SK-N-MC (cell line): ENCODE results near the gene ODC1.

Experiments used
- EZH2 ChIP-seq: fragments of 200-600 bp; sonication (generic); IDR thresholded peaks from one replicate; pipeline ENCODE4 v1.6.1; 2017; ENCODE audit warnings: antibody characterized with exemption
- FOXP2 ChIP-seq: optimal IDR thresholded peaks from 2 replicates; pipeline ENCODE3; 2011; ENCODE audit warnings: mild to moderate bottlenecking, moderate library complexity; ENCODE audit not compliant: insufficient read depth; ENCODE audit errors: extremely low read length, control extremely low read depth
- POLR2AphosphoS5 ChIP-seq: IDR thresholded peaks from 2 replicates; pipeline ENCODE4 v1.6.1; 2012; ENCODE audit warnings: mild to moderate bottlenecking, low read depth, low read length, borderline replicate concordance

DNA sequence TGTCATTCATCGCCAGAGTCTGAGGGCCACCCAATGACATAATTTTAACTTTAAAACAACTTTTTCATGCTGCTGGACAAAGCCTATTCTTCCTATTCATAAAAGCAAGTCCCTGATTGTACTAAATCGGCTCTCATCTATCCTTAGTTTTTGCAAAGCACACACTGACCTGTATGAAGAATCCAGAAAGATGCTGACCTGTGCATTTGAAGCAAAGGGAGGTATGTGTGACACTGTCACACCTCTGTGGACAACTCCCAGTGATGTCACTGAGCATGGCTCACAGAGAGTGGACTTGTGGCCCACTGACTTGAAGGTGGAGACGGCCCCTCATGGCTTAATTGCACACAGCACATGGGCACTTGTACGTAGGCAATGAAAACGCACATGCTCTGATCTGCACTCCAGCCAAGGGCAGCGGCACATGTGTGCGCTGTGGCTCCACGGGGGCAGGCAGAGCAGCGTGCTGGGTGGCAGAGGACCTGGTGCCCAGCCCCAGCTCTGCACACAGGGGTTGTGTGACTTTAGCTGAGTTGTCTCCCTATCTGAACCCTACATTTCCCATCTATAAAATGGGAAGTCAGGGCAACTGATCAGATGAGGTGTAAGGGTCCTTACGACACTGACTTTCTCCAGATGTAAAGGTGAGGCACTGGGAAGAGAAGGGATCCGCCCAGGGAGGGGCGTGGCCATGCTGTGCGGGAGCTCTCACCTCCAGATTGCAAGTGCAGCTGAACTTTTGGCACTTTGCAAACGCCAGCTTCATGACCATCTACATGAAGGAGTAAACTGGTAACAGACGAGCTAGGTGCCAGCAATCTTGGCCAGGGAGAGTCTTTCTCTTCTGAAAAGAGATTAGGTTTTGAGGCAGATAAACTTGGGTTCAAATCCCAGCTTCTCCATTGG is 14.3 kb upstream of the ODC1 start:
- no peak for TF ChIP-seq POLR2AphosphoS5
- TF ChIP-seq EZH2 = no peak
- no peak for TF ChIP-seq FOXP2
